ENCODE results near the gene TMEM88.
A peak's percentile ranks its signal among the peaks of the same experiment; 100 is the strongest.

TMEM88 gene

DNA sequence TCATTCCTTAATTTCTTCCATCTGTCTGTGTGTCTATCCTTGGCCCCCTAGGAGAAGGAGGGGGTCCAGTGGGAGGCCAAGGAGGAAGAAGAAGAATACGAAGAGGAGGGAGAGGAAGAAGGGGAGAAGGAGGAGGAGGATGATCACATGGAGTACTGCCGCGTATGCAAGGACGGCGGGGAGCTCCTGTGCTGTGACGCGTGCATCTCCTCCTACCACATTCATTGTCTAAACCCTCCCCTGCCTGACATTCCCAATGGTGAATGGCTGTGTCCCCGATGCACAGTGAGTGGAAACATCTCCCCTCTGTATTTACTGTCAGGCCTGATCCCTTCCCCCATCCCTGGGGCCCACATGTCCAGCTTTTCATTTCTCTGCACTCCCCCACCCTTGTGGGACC is 40.0 kb downstream of the TMEM88 start:
- H3K4me3 ChIP-seq (ENCODE audit: low read length), result no peak overlapping the region
- H3K4me2 ChIP-seq (ENCODE audit: low read depth, low read length), result no peak overlapping the region
- no peaks in the 10 kb centered on the region for H3K9me2 ChIP-seq (replicated peaks; ENCODE audit: insufficient read depth, low read length)
- no peaks in the 10 kb centered on the region for H3F3A ChIP-seq (ENCODE audit: insufficient read depth, low read length)
- H4K20me1 ChIP-seq (ENCODE audit: insufficient read depth, low read length), result no peaks in the 10 kb centered on the region
- no peaks in the 10 kb centered on the region for H3K4me1 ChIP-seq (ENCODE audit: low read length)
- TF ChIP-seq, protein P1, sequence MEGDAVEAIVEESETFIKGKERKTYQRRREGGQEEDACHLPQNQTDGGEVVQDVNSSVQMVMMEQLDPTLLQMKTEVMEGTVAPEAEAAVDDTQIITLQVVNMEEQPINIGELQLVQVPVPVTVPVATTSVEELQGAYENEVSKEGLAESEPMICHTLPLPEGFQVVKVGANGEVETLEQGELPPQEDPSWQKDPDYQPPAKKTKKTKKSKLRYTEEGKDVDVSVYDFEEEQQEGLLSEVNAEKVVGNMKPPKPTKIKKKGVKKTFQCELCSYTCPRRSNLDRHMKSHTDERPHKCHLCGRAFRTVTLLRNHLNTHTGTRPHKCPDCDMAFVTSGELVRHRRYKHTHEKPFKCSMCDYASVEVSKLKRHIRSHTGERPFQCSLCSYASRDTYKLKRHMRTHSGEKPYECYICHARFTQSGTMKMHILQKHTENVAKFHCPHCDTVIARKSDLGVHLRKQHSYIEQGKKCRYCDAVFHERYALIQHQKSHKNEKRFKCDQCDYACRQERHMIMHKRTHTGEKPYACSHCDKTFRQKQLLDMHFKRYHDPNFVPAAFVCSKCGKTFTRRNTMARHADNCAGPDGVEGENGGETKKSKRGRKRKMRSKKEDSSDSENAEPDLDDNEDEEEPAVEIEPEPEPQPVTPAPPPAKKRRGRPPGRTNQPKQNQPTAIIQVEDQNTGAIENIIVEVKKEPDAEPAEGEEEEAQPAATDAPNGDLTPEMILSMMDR (IDR thresholded peaks at IDR 0.05; ENCODE audit: low read length), result no peak
- TF ChIP-seq EZH2phosphoT487 (IDR thresholded peaks at IDR 0.05; ENCODE audit: low read length) (no peak), EZH2 (optimal IDR thresholded peaks at IDR 0.05; ENCODE audit: low read depth, low read length) (no peak)
- H3K27me3 ChIP-seq (replicated peaks; ENCODE audit: insufficient read depth, low read length), result peaks cover 35% of the 10 kb centered on the region
- H3K36me3 ChIP-seq (replicated peaks; ENCODE audit: insufficient read depth, low read length), result no peaks in the 10 kb centered on the region
- H3K27ac ChIP-seq (ENCODE audit: low read length), result no peak overlapping the region
- no peak for DNase-seq
- H3K9me3 ChIP-seq (replicated peaks; ENCODE audit: insufficient read depth, low read length), result no peaks in the 10 kb centered on the region
- no peaks in the 10 kb centered on the region for H3K79me2 ChIP-seq (ENCODE audit: low read length)
- H2AFZ ChIP-seq (ENCODE audit: low read length), result no peak overlapping the region
- no peak overlapping the region for H3K9ac ChIP-seq (ENCODE audit: low read length)

DNA sequence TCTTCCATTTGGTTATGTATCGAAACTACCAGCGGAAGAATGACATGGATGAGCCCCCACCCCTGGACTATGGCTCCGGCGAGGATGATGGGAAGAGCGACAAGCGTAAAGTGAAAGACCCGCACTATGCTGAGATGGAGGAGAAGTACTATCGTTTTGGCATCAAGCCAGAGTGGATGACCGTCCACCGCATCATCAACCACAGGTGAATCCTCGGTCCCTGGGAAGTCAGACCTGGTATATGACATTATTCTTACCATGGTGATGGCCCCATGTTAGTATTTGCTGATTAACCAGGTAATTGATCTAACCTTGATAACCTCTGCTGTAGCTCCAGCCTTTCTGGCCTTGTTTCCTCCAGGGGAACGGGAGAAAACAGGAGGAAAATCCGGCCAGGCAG is 42.2 kb downstream of the TMEM88 start:
- H3K36me3 ChIP-seq (replicated peaks; ENCODE audit: insufficient read depth, low read length), result no peaks in the 10 kb centered on the region
- no peaks in the 10 kb centered on the region for H3K79me2 ChIP-seq (ENCODE audit: low read length)
- no peaks in the 10 kb centered on the region for H3K9me3 ChIP-seq (replicated peaks; ENCODE audit: insufficient read depth, low read length)
- no peak for TF ChIP-seq EZH2 (optimal IDR thresholded peaks at IDR 0.05; ENCODE audit: low read depth, low read length)
- TF ChIP-seq EZH2phosphoT487 (IDR thresholded peaks at IDR 0.05; ENCODE audit: low read length), result no peak
- TF ChIP-seq, protein P1 (IDR thresholded peaks at IDR 0.05; ENCODE audit: low read length), result no peak
- no peak overlapping the region for H3K27ac ChIP-seq (ENCODE audit: low read length)
- H3K9ac ChIP-seq (ENCODE audit: low read length), result no peak overlapping the region
- H3K9me2 ChIP-seq (replicated peaks; ENCODE audit: insufficient read depth, low read length), result no peaks in the 10 kb centered on the region
- DNase-seq, result no peak
- H3K27me3 ChIP-seq (replicated peaks; ENCODE audit: insufficient read depth, low read length), result peaks cover 26% of the 10 kb centered on the region
- H3K4me1 ChIP-seq (ENCODE audit: low read length), result no peaks in the 10 kb centered on the region
- no peak overlapping the region for H2AFZ ChIP-seq (ENCODE audit: low read length)
- no peak overlapping the region for H3K4me3 ChIP-seq (ENCODE audit: low read length)
- H3K4me2 ChIP-seq (ENCODE audit: low read depth, low read length), result no peak overlapping the region
- H4K20me1 ChIP-seq (ENCODE audit: insufficient read depth, low read length), result no peaks in the 10 kb centered on the region
- H3F3A ChIP-seq (ENCODE audit: insufficient read depth, low read length), result no peaks in the 10 kb centered on the region

DNA sequence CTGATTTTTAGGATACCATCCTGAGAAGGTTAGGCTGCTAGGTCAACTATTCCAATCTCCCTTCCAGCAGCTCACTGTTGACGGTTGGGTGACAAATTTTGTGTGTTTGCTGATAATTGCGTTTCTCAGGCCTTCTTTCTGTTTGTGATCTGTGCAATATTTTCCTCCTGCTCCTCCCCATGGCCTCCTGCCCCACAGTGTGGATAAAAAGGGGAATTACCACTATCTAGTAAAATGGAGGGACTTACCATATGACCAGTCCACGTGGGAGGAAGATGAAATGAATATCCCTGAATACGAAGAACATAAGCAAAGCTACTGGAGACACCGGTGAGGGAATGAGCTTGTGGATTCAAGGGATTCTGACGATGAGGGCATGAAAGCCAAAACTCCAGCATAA is 42.9 kb downstream of the TMEM88 start:
- no peak overlapping the region for H3K27ac ChIP-seq (ENCODE audit: low read length)
- H2AFZ ChIP-seq (ENCODE audit: low read length), result no peak overlapping the region
- H3K27me3 ChIP-seq (replicated peaks; ENCODE audit: insufficient read depth, low read length), result peaks cover 27% of the 10 kb centered on the region
- no peaks in the 10 kb centered on the region for H3F3A ChIP-seq (ENCODE audit: insufficient read depth, low read length)
- DNase-seq, result no peak
- H3K36me3 ChIP-seq (replicated peaks; ENCODE audit: insufficient read depth, low read length), result no peaks in the 10 kb centered on the region
- H4K20me1 ChIP-seq (ENCODE audit: insufficient read depth, low read length), result no peaks in the 10 kb centered on the region
- no peaks in the 10 kb centered on the region for H3K79me2 ChIP-seq (ENCODE audit: low read length)
- no peak overlapping the region for H3K9ac ChIP-seq (ENCODE audit: low read length)
- H3K9me2 ChIP-seq (replicated peaks; ENCODE audit: insufficient read depth, low read length), result no peaks in the 10 kb centered on the region
- H3K4me3 ChIP-seq (ENCODE audit: low read length), result no peak overlapping the region
- H3K9me3 ChIP-seq (replicated peaks; ENCODE audit: insufficient read depth, low read length), result no peaks in the 10 kb centered on the region
- no peak overlapping the region for H3K4me2 ChIP-seq (ENCODE audit: low read depth, low read length)
- TF ChIP-seq EZH2phosphoT487 (IDR thresholded peaks at IDR 0.05; ENCODE audit: low read length) (no peak), EZH2 (optimal IDR thresholded peaks at IDR 0.05; ENCODE audit: low read depth, low read length) (no peak)
- TF ChIP-seq, protein P1 (IDR thresholded peaks at IDR 0.05; ENCODE audit: low read length), result peak; percentile 25
- no peaks in the 10 kb centered on the region for H3K4me1 ChIP-seq (ENCODE audit: low read length)
